ENCODE data around the gene WNT9A.

Gene WNT9A

GRCh38 chr1:227907439-227908015 is 40.2 kb downstream of the WNT9A start:
- FAIRE-seq: no peak
- no peak for DNase-seq (ENCODE audit: insufficient read length)

GRCh38 chr1:227906550-227907071 is 41.1 kb downstream of the WNT9A start:
- FAIRE-seq (no peak), DNase-seq (ENCODE audit: insufficient read length) (no peak)
- no peak for TF ChIP-seq POLR2A (IDR thresholded peaks at IDR 0.05; ENCODE audit: low read depth, low read length)
- TF ChIP-seq POLR2AphosphoS5 (IDR thresholded peaks at IDR 0.05; ENCODE audit: low read depth, low read length): no peak
- TF ChIP-seq TAF1 (IDR thresholded peaks at IDR 0.05; ENCODE audit: borderline replicate concordance, low read depth, low read length): no peak

More at GRCh38 chr1:227907439-227908015, 40.2 kb downstream of the WNT9A start:
- no peak for TF ChIP-seq POLR2AphosphoS5 (IDR thresholded peaks at IDR 0.05; ENCODE audit: low read depth, low read length)
- no peak for TF ChIP-seq TAF1 (IDR thresholded peaks at IDR 0.05; ENCODE audit: borderline replicate concordance, low read depth, low read length)
- TF ChIP-seq POLR2A (IDR thresholded peaks at IDR 0.05; ENCODE audit: low read depth, low read length): no peak

- FAIRE-seq: no peak
- no peak for TF ChIP-seq POLR2AphosphoS5 (IDR thresholded peaks at IDR 0.05; ENCODE audit: low read depth, low read length)
Observed at GRCh38 chr1:227905573-227906487, 41.9 kb downstream of the WNT9A start.

GRCh38 chr1:227904541-227905335 is 43.0 kb downstream of the WNT9A start:
- DNase-seq (ENCODE audit: insufficient read length) (no peak), FAIRE-seq (no peak)
- no peak for TF ChIP-seq POLR2A (IDR thresholded peaks at IDR 0.05; ENCODE audit: low read depth, low read length)
- TF ChIP-seq POLR2AphosphoS5 (IDR thresholded peaks at IDR 0.05; ENCODE audit: low read depth, low read length): no peak
- no peak for TF ChIP-seq TAF1 (IDR thresholded peaks at IDR 0.05; ENCODE audit: borderline replicate concordance, low read depth, low read length)

More at GRCh38 chr1:227905573-227906487, 41.9 kb downstream of the WNT9A start:
- no peak for DNase-seq (ENCODE audit: insufficient read length)

- TF ChIP-seq POLR2A (IDR thresholded peaks at IDR 0.05; ENCODE audit: low read depth, low read length) (no peak), TAF1 (IDR thresholded peaks at IDR 0.05; ENCODE audit: borderline replicate concordance, low read depth, low read length) (no peak)
- FAIRE-seq (no peak), DNase-seq (ENCODE audit: insufficient read length) (no peak)
Observed at GRCh38 chr1:227903614-227904501, 43.9 kb downstream of the WNT9A start.

GRCh38 chr1:227903061-227903521 is 44.6 kb downstream of the WNT9A start:
- FAIRE-seq (no peak), DNase-seq (ENCODE audit: insufficient read length) (no peak)
- no peak for TF ChIP-seq TAF1 (IDR thresholded peaks at IDR 0.05; ENCODE audit: borderline replicate concordance, low read depth, low read length)
- no peak for TF ChIP-seq POLR2AphosphoS5 (IDR thresholded peaks at IDR 0.05; ENCODE audit: low read depth, low read length)
- TF ChIP-seq POLR2A (IDR thresholded peaks at IDR 0.05; ENCODE audit: low read depth, low read length): no peak

- no peak for TF ChIP-seq TAF1 (IDR thresholded peaks at IDR 0.05; ENCODE audit: borderline replicate concordance, low read depth, low read length)
- no peak for TF ChIP-seq POLR2A (IDR thresholded peaks at IDR 0.05; ENCODE audit: low read depth, low read length)
- DNase-seq (ENCODE audit: insufficient read length): no peak
- no peak for FAIRE-seq
Observed at GRCh38 chr1:227902641-227902990, 45.1 kb downstream of the WNT9A start.

- DNase-seq (ENCODE audit: insufficient read length) (no peak), FAIRE-seq (no peak)
- TF ChIP-seq POLR2AphosphoS5 (IDR thresholded peaks at IDR 0.05; ENCODE audit: low read depth, low read length) (no peak), TAF1 (IDR thresholded peaks at IDR 0.05; ENCODE audit: borderline replicate concordance, low read depth, low read length) (no peak), POLR2A (IDR thresholded peaks at IDR 0.05; ENCODE audit: low read depth, low read length) (no peak)
Observed at GRCh38 chr1:227901906-227902640, 45.7 kb downstream of the WNT9A start.

GRCh38 chr1:227901239-227901905 is 46.4 kb downstream of the WNT9A start:
- FAIRE-seq: no peak
- no peak for TF ChIP-seq TAF1 (IDR thresholded peaks at IDR 0.05; ENCODE audit: borderline replicate concordance, low read depth, low read length)
- TF ChIP-seq POLR2AphosphoS5 (IDR thresholded peaks at IDR 0.05; ENCODE audit: low read depth, low read length): no peak
- TF ChIP-seq POLR2A (IDR thresholded peaks at IDR 0.05; ENCODE audit: low read depth, low read length): no peak
- DNase-seq (ENCODE audit: insufficient read length): no peak
